ENCODE data around the gene PXDN.

The PXDN gene

GRCh38 chr2:1674276-1674675 is 70.0 kb downstream of the PXDN start:
- Histone ChIP-seq H3K9ac (ENCODE audit: low read depth, low read length) (no peak overlapping the region), H3K27ac (ENCODE audit: low read length) (no peak overlapping the region), H3K36me3 (ENCODE audit: insufficient read depth, low read length) (no peaks in the 10 kb centered on the region), H4K20me1 (ENCODE audit: insufficient read depth, low read length) (no peaks in the 10 kb centered on the region; the same call in 1 of the 2 replicates), H3K79me2 (ENCODE audit: insufficient read depth, low read length) (no peaks in the 10 kb centered on the region), H3K9me3 (ENCODE audit: insufficient read depth, low read length, severe bottlenecking) (no peaks in the 10 kb centered on the region), H3K4me3 (ENCODE audit: low read depth in 1 of 2, low read length in 2 of 2) (no peak overlapping the region), H2AFZ (ENCODE audit: low read depth, low read length) (no peak overlapping the region), H3K4me2 (ENCODE audit: insufficient read depth, low read length) (no peak overlapping the region), H3K4me1 (ENCODE audit: insufficient read depth, low read length) (no peaks in the 10 kb centered on the region), H3K27me3 (ENCODE audit: insufficient read depth, low read length, poor library complexity) (peaks cover 15% of the 10 kb centered on the region)
- DNase-seq (no peak), ATAC-seq (ENCODE audit: insufficient read depth, low read depth) (no peak)
- TF ChIP-seq CTCF (IDR thresholded peaks at IDR 0.05; ENCODE audit: borderline replicate concordance, extremely low read depth, low read length, poor library complexity, severe bottlenecking) (no peak), EZH2 (IDR thresholded peaks at IDR 0.05; ENCODE audit: borderline replicate concordance, low read depth, low read length, severe bottlenecking) (no peak)

DNA sequence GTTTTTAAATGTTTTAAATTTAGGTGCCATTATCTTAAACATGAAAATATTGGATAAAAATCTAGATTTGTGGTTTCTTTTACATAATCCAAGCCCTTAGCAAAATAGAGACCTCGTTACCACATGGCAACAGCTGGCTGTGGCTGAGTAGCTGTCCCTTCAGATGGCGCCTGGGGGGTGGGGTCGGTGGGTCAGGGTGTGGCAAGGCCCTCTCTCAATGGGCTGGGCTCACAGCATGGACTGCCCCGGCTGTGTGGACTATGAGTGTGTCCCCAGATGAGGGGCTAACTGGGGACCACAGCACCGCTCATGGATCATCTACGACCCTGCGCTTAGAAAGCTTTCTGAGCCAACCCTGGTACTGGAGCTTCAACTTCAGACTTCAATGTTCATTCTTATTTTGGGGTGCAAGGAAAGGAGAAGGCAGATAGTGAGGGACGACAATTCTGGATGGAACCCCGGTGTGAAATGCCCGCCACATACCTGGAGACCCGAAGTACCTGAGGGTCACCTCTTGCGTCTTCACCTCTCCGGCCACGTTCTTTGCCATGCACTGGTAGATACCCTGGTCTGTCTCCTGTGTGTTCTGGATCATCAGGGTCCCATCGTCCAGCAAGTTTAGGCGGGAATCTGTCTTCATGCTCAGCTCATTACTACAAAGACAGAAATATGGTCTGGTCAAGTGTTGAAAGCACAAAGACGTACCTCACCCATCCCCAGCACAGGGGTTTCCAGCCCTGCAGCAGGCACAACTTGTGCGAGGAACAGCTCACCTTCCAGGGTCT is 71.0 kb downstream of the PXDN start:
- TF ChIP-seq EZH2 (IDR thresholded peaks at IDR 0.05; ENCODE audit: borderline replicate concordance, low read depth, low read length, severe bottlenecking), result no peak
- no peak for TF ChIP-seq CTCF (IDR thresholded peaks at IDR 0.05; ENCODE audit: borderline replicate concordance, extremely low read depth, low read length, poor library complexity, severe bottlenecking)
- H3K9me3 ChIP-seq (ENCODE audit: insufficient read depth, low read length, severe bottlenecking), result no peaks in the 10 kb centered on the region
- no peaks in the 10 kb centered on the region for H3K79me2 ChIP-seq (ENCODE audit: insufficient read depth, low read length)
- H3K4me1 ChIP-seq (ENCODE audit: insufficient read depth, low read length), result no peaks in the 10 kb centered on the region
- H4K20me1 ChIP-seq (ENCODE audit: insufficient read depth, low read length), result no peaks in the 10 kb centered on the region
- no peak for DNase-seq
- no peak overlapping the region for H2AFZ ChIP-seq (ENCODE audit: low read depth, low read length)
- H3K4me2 ChIP-seq (ENCODE audit: insufficient read depth, low read length), result no peak overlapping the region
- H3K4me3 ChIP-seq (ENCODE audit: low read depth in 1 of 2, low read length in 2 of 2), result no peak overlapping the region
- H3K27me3 ChIP-seq (ENCODE audit: insufficient read depth, low read length, poor library complexity), result peaks cover 15% of the 10 kb centered on the region
- no peaks in the 10 kb centered on the region for H3K36me3 ChIP-seq (ENCODE audit: insufficient read depth, low read length)
- no peak overlapping the region for H3K9ac ChIP-seq (ENCODE audit: low read depth, low read length)
- H3K27ac ChIP-seq (ENCODE audit: low read length), result no peak overlapping the region
- no peak for ATAC-seq (ENCODE audit: insufficient read depth, low read depth)

DNA sequence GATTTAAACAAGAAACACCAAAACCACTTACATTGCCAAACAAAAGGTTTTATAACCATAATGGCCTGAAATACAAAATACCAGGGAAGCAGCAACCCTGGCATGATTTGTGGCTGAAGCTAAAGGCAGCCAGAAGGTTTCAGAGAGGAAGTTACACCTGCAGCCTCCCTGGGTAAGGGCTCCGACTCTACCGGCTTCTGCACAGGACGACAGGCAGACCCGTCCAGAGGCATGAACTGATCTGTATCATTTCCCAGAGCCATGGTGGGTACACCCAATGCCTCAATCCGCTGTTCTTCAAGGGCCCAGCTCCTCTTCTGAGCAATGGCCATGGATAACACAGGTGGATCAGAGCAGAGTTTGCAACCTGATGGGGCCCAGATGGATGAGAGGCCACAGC is 71.6 kb downstream of the PXDN start:
- no peak overlapping the region for H3K4me2 ChIP-seq (ENCODE audit: insufficient read depth, low read length)
- H3K79me2 ChIP-seq (ENCODE audit: insufficient read depth, low read length), result no peaks in the 10 kb centered on the region
- H3K36me3 ChIP-seq (ENCODE audit: insufficient read depth, low read length), result no peaks in the 10 kb centered on the region
- H2AFZ ChIP-seq (ENCODE audit: low read depth, low read length), result no peak overlapping the region
- no peaks in the 10 kb centered on the region for H3K9me3 ChIP-seq (ENCODE audit: insufficient read depth, low read length, severe bottlenecking)
- no peak for ATAC-seq (ENCODE audit: insufficient read depth, low read depth)
- no peak overlapping the region for H3K27ac ChIP-seq (ENCODE audit: low read length)
- no peak for TF ChIP-seq CTCF (IDR thresholded peaks at IDR 0.05; ENCODE audit: borderline replicate concordance, extremely low read depth, low read length, poor library complexity, severe bottlenecking)
- TF ChIP-seq EZH2 (IDR thresholded peaks at IDR 0.05; ENCODE audit: borderline replicate concordance, low read depth, low read length, severe bottlenecking), result peak; percentile 61
- H3K9ac ChIP-seq (ENCODE audit: low read depth, low read length), result no peak overlapping the region
- no peak overlapping the region for H3K4me3 ChIP-seq (ENCODE audit: low read depth in 1 of 2, low read length in 2 of 2)
- H4K20me1 ChIP-seq (ENCODE audit: insufficient read depth, low read length), result no peaks in the 10 kb centered on the region
- H3K4me1 ChIP-seq (ENCODE audit: insufficient read depth, low read length), result no peaks in the 10 kb centered on the region
- no peak for DNase-seq
- peaks cover 15% of the 10 kb centered on the region for H3K27me3 ChIP-seq (ENCODE audit: insufficient read depth, low read length, poor library complexity)
